Measurements from ENCODE around the gene CD209.
"Not testable (repeated sequence)": the region's sequence is repeated elsewhere in the genome, so short reads cannot be mapped to it uniquely, and the experiment has no call there.

Gene CD209

GRCh38 chr19:7766535-7766934, 19.2 kb upstream of the CD209 start:
- no peak for DNase-seq

DNA sequence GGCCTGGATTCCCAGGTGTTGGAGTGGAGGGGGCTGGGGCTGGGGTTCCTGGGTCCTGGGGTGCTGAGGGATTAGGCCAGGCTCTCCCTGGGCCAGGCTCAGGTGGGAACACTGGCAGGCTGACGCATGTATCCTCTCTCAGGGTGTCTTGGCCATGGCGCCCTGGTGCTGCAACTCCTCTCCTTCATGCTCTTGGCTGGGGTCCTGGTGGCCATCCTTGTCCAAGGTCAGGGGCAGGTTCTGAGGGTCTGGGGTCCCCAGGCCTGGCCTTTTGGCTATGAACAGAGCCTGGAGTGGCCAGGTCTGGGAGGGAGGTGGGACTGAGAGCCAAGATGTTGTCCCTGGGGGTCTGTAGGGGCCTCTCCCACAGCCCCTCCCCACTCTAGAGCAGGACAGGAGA, 17.7 kb upstream of the CD209 start:
- DNase-seq: not testable (repeated sequence)

DNA sequence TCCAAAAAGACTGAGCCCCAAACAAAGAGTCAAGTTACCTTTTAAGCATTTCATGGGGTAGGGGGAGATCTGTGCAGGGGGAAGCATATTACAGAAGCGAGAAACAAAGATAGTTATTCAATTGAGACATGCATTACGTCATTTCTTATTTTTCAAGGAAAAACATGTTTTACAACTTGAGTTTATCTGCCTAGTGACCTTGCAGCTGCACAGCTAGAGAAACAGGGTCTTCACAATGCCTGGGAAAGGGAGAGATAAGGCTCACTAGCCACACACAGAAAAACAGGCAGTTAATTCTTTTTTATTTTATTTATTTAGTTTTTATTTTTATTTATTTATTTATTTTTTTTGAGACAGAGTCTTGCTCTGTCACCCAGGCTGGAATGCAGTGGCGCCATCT, 16.8 kb upstream of the CD209 start:
- not testable (repeated sequence) for DNase-seq

DNA sequence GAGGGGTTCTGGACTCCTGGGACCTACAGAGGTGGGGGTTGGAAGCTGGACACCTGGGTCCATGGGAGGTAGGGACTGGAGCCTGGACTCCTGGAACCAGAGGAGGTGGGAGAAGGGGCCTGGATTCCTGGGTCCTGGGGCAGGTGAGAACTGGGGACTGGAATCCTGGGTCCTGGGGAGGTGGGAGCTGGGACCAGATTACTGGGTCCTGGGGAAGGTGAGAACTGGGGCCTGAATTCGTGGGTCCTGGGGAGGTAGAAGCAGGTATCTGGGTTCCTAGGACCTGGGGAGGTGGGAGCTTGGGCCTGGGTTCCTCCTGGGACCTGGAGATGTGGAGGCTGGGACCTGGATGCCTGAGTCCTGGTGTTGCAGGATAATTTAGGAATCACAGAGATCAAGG, 16.4 kb upstream of the CD209 start:
- DNase-seq: no peak

- DNase-seq: no peak
These were observed 15.5 kb upstream of the CD209 start, which contains the start of gene CLEC4M for GRCh38 chr19:7762719-7763293. TSS of gene CLEC4M (plus strand) at chr19:7763243. CDS start at chr19:7763267, 24 bp downstream.

DNA sequence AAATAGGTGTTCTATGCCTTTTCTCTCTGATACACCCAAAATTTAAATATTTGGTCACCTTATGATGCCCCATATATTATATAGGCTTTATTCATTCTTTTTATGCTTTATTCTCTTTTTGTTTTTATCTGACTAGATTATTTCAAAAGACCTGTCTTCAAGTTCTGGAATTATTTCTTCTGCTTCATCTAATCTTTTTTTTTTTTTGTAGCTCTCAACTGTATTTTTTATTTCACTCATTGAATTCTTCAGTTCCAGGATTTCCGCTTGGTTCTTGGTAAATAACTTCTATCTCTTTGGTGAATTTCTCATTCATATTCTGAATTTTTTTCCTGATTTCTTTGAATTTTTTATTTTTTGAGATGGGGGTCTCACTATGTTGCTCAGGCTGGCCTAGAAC, 11.8 kb upstream of the CD209 start:
- DNase-seq: no peak

DNA sequence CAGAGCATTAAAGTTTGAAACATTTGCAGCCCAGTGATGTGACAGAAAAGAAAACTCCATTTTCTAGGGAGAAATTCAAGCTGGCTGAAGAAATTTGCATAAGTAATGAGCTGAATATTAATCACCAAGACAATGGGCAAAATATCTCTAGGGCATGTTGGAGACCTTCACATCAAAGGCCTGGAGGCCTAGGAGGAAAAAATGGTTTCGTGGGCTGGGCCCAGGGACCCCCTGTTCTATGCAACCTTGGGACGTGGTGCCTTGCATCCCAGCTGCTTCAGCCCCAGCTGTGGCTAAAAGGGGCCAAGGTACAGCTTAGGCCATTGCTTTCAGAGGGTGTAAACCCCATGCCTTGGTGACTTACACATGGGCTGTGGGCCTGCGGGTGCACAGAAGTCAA, 10.0 kb upstream of the CD209 start:
- DNase-seq: no peak

- no peak for DNase-seq
These were observed 8.9 kb upstream of the CD209 start for GRCh38 chr19:7756258-7756657.

DNA sequence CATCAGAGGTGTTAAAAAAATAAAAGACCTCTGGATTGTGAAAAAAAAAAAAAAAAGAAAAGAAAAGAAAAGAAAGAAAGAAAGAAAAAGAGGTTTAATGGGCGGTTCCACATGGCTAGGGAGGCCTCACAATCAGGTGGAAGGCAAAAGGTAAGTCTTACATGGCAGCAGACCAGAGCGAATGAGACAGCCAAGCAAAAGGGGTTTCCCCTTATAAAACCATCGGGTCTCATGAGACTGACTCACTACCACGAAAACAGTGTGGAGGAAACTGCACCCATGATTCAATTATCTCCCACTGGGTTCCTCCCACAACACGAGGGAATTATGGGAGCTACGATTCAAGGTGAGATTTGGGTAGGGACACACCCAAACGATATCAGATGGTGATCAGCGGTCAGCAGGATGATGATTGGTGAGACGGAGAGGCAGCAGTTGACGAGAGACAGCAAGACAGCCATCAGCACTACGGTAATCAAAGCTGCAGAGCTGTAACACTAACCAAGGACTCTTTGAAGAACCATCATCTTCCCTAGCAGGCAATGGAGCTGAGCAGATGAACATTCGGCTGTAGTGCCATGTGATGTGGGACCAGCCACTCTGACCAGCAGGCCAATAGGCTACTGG, 3.9 kb upstream of the CD209 start:
- no peak for DNase-seq

GRCh38 chr19:7748756-7749155, 1.4 kb upstream of the CD209 start:
- DNase-seq: no peak

DNA sequence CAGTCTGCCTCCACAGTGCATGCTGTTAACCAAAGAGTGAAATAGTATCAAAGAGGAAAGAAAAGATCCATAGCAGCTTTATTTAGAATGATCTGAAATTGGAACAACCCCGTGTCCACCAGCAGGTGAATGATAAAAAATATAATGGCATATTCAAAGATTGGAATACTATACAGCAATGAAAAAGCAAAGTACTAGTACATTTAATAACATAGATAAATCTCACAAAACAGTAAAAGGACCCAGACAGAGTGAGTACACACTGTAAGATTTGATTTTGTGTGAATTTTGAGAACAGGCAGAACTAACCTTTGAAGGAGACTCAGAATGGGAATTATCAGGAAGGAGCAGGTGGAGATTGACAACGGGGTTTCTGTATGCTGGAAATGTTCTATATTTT, 837 bp upstream of the CD209 start:
- no peak for DNase-seq

- DNase-seq: not testable (repeated sequence)
These were observed 1.0 kb downstream of the CD209 start for GRCh38 chr19:7746306-7746705.

GRCh38 chr19:7744871-7745650, 2.3 kb downstream of the CD209 start:
- DNase-seq: no peak

DNA sequence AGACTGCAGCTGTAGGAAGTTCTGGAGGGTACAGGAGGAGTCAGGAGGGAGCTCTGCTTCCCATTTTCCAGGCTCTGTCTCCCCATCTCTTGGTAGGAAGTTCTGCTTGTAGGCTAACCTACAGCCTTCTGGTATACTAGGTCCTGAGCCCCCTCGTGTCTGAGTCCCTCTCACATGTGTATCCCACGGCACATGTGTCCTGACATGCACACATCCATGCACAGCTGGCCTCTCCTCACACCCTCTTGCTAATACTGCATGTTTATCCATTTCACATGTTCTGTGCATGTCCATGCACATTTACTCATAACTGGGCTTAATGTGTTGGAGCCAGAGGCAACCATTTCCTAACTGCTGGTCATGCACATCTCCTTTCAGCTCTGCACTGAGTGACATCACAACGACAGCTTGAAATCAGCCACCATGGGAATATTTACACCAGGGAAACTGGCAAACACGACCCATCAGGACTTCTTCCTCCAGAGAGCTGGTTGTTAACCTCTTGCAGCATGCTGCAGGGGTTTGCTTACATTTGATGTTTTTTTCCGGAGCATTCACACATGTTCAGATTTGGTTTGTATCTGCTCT, 3.0 kb downstream of the CD209 start:
- no peak for DNase-seq

DNA sequence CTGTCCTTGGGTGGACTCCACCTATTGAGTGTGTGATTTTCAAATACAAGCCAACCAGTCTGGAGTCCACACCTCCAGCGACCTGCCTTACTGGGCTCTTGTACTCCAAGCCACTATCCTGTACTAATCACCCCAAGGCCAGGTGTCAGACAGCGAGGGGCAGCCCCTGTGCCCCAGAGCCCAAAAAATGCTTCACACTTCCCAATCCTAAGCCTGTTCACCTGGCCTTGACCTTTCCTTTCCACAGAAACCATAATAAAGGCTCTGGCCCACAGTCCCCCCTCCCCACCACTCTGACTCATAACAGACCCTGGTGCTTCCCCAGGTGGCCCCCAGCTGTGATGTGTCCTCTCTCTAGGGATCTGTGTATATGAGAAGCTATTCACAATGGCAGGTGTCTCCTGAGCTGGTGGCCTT, 3.9 kb downstream of the CD209 start:
- DNase-seq: no peak

- no peak for DNase-seq
These were observed 4.3 kb downstream of the CD209 start for GRCh38 chr19:7742991-7743390.

DNA sequence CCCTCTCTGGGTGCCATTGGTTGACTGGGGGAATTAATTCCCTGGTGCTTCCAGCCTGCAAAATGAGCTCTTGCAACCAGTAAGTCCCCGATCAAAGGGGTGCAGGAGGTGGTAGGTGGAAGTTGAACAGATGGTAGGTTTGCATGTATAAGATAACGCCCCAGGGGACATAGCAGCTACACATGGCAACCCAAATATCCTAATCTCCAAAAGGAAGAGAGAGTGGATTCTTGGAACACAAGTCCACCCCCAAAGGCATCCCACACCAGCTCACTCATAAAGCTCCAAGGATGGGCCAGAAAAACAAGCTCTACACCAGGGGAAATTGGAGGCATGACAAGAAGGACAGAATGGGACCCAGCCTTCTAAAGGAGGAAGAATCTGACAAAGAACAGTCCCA, 4.8 kb downstream of the CD209 start:
- no peak for DNase-seq

DNA sequence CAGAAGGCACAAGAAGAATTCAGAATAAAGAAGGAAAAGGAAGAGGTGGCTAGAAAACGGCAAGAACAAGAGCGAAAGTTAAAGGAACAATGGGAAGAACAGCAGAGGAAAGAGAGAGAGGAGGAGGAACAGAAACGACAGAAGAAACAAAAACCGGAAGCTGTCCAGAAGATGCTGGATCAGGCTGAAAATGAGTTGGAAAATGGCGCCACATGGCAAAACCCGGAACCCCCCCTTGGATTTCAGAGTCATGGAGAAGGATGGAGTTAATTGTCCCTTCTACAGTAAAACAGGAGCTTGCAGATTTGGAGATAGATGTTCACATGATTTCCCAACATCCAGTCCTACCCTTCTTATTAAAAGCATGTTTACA, 6.7 kb downstream of the CD209 start:
- no peak for DNase-seq

- DNase-seq: no peak
These were observed 7.3 kb downstream of the CD209 start for GRCh38 chr19:7739801-7740681.

- no peak for DNase-seq
These were observed 8.1 kb downstream of the CD209 start for GRCh38 chr19:7739211-7739755.

DNA sequence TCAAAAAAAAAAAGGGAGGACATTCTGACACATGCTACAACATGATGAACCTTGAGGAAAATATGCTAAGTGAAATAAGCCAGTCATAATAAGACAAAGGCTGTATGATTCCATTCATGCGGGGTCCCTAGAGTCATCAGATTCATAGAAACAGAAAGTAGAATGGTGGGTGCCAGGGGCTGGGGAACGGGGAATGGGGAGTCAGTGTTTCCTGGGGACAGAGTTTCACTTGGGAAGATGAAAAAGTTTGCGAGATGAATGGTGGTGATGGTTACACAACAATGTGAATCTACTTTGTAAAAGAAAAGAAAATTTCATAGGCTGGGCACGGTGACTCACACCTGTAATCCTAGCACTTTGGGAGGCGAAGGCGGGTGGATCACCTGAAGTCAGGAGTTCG, 9.3 kb downstream of the CD209 start:
- no peak for DNase-seq

- DNase-seq: no peak
These were observed 10.1 kb downstream of the CD209 start for GRCh38 chr19:7737215-7737614.

DNA sequence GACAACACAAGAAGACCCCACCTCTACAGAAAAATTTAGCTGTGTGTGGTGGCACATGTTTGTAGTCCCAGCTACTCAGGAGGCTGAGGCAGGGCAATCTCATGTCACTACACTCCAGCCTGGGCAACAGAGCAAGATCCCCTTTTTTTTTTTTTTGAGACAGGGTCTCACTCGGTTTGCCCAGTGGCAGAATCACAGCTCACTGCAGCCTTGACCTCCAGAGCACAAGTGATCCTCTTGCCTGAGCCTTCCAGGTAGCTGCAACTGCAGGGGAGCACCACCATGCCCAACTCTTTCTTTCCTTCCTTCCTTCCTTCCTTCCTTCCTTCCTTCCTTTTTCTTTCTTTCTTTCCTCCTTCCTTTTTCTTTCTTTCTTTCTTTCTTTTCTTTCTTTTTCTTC, 11.2 kb downstream of the CD209 start:
- no peak for DNase-seq

Measured in SHP77 treated with DMSO at 0.1 percent for 48 hours (cell line).